ENCODE results near the gene EED. TPM values are rescaled to one million over a fixed set of nuclear protein-coding genes. Genes with fewer than 3 reads are reported as not detected.
A peak's percentile ranks its signal among the peaks of the same experiment; 100 is the strongest.

The EED gene
- total RNA-seq, 2 experiments from 2014 or later: 32.1 to 35.4 TPM

- Mint-ChIP-seq H3K36me3 (ENCODE audit: low read depth) (no peaks in the 10 kb centered on the region), H3K27me3 (no peaks in the 10 kb centered on the region), H3K4me3 (no peak overlapping the region), H3K27ac (no peak overlapping the region), H3K4me1 (ENCODE audit: low read depth) (no peaks in the 10 kb centered on the region), H3K9me3 (no peaks in the 10 kb centered on the region)
- ChIA-PET POLR2A (no interaction called here), CTCF (interaction anchor here (1.0 to 2.4 kb wide), 2 partner anchors 19 to 158 kb away, joined by 3 to 8 read pairs; no protein-coding TSS in a partner anchor)
- Histone ChIP-seq H3K27me3 (ENCODE audit: control insufficient read depth in 1 of 2, insufficient read depth in 2 of 2, low read length in 2 of 2) (no peaks in the 10 kb centered on the region), H3K36me3 (ENCODE audit: insufficient read depth, low read length) (no peaks in the 10 kb centered on the region), H3K27ac (ENCODE audit: low read depth in 1 of 2, low read length in 2 of 2) (no peak overlapping the region), H3K4me3 (ENCODE audit: low read length) (no peak overlapping the region), H3K4me1 (ENCODE audit: insufficient read depth, low read length) (peaks cover 7% of the 10 kb centered on the region), H3K9me3 (ENCODE audit: control insufficient read depth in 1 of 2, insufficient read depth in 1 of 2, low read length in 2 of 2) (no peaks in the 10 kb centered on the region)
- no peak for ATAC-seq (ENCODE audit: poor library complexity)
- TF ChIP-seq CTCF (IDR thresholded peaks at IDR 0.05): no peak
- no peak for DNase-seq
- intact Hi-C loops (cut with DNase I, micrococcal nuclease): no loop called here
These were observed 45.2 kb upstream of the EED start for GRCh38 chr11:86199354-86199753.

GRCh38 chr11:86201371-86201884 lies 43.1 kb upstream of the EED start:
- TF ChIP-seq CTCF (IDR thresholded peaks at IDR 0.05): no peak
- H3K4me3 Mint-ChIP-seq: no peak overlapping the region
- H3K9me3 Mint-ChIP-seq: no peaks in the 10 kb centered on the region
- Histone ChIP-seq H3K9me3 (ENCODE audit: control insufficient read depth in 1 of 2, insufficient read depth in 1 of 2, low read length in 2 of 2) (no peaks in the 10 kb centered on the region), H3K27me3 (ENCODE audit: control insufficient read depth in 1 of 2, insufficient read depth in 2 of 2, low read length in 2 of 2) (no peaks in the 10 kb centered on the region), H3K27ac (ENCODE audit: low read depth in 1 of 2, low read length in 2 of 2) (no peak overlapping the region), H3K4me3 (ENCODE audit: low read length) (no peak overlapping the region), H3K4me1 (ENCODE audit: insufficient read depth, low read length) (peaks cover 7% of the 10 kb centered on the region), H3K36me3 (ENCODE audit: insufficient read depth, low read length) (no peaks in the 10 kb centered on the region)
- POLR2A ChIA-PET: interaction anchor here (0.7 to 2.6 kb wide), 6 partner anchors 8 to 573 kb away, joined by 3 to 18 read pairs (median 5); partner anchors contain the start of genes CCDC83, HIKESHI, PICALM and TMEM126B
- DNase-seq (no peak), ATAC-seq (ENCODE audit: poor library complexity) (no peak)
- no peaks in the 10 kb centered on the region for H3K27me3 Mint-ChIP-seq
- no peaks in the 10 kb centered on the region for H3K36me3 Mint-ChIP-seq (ENCODE audit: low read depth)
- no peaks in the 10 kb centered on the region for H3K4me1 Mint-ChIP-seq (ENCODE audit: low read depth)
- CTCF ChIA-PET: interaction anchor here (0.9 to 2.8 kb wide), 5 partner anchors 8 to 347 kb away, joined by 3 to 16 read pairs (median 4); partner anchors contain the start of gene CCDC83
- no peak overlapping the region for H3K27ac Mint-ChIP-seq
- intact Hi-C loops (cut with DNase I, micrococcal nuclease): no loop called here

- CTCF ChIA-PET: interaction anchor here (0.9 to 2.8 kb wide), 5 partner anchors 9 to 160 kb away, joined by 4 to 16 read pairs (median 4); partner anchors contain the start of gene PICALM
These were observed 42.6 kb upstream of the EED start for GRCh38 chr11:86202013-86202336.

More at GRCh38 chr11:86202013-86202336, 42.6 kb upstream of the EED start:
- no peaks in the 10 kb centered on the region for H3K36me3 Mint-ChIP-seq (ENCODE audit: low read depth)
- no peaks in the 10 kb centered on the region for H3K4me1 Mint-ChIP-seq (ENCODE audit: low read depth)
- Histone ChIP-seq H3K4me1 (ENCODE audit: insufficient read depth, low read length) (peaks cover 7% of the 10 kb centered on the region), H3K36me3 (ENCODE audit: insufficient read depth, low read length) (no peaks in the 10 kb centered on the region), H3K27me3 (ENCODE audit: control insufficient read depth in 1 of 2, insufficient read depth in 2 of 2, low read length in 2 of 2) (no peaks in the 10 kb centered on the region), H3K27ac (ENCODE audit: low read depth in 1 of 2, low read length in 2 of 2) (no peak overlapping the region), H3K9me3 (ENCODE audit: control insufficient read depth in 1 of 2, insufficient read depth in 1 of 2, low read length in 2 of 2) (no peaks in the 10 kb centered on the region), H3K4me3 (ENCODE audit: low read length) (peak overlapping the region; percentile 57)
- DNase-seq (peak in 4 of 14 experiments; percentile 6 to 43 (median 30)), ATAC-seq (ENCODE audit: poor library complexity) (peak; percentile 71)
- intact Hi-C loops (cut with DNase I, micrococcal nuclease): no loop called here
- no peaks in the 10 kb centered on the region for H3K9me3 Mint-ChIP-seq
- no peaks in the 10 kb centered on the region for H3K27me3 Mint-ChIP-seq
- no peak for TF ChIP-seq CTCF (IDR thresholded peaks at IDR 0.05)
- POLR2A ChIA-PET: interaction anchor here (0.7 to 2.6 kb wide), 6 partner anchors 8 to 574 kb away, joined by 3 to 18 read pairs (median 5); partner anchors contain the start of genes CCDC83, HIKESHI, PICALM and TMEM126B
- no peak overlapping the region for H3K27ac Mint-ChIP-seq
- no peak overlapping the region for H3K4me3 Mint-ChIP-seq
